GM21526 (cell line): ENCODE measurements around the gene PP2D1.
"Not testable (repeated sequence)": the region's sequence is repeated elsewhere in the genome, so short reads cannot be mapped to it uniquely, and the experiment has no call there.

Experiments used
- ATAC-seq: cut with Tn5 transposase; IDR thresholded peaks from one replicate; pipeline ENCODE4 v1.9.1; 2021; ENCODE audit warnings: moderate library complexity; ENCODE audit not compliant: unreplicated experiment, low FRiP score

The PP2D1 gene

GRCh38 chr3:20041197-20041780, 29.2 kb upstream of the PP2D1 start:
- ATAC-seq, result peak; percentile 51

DNA sequence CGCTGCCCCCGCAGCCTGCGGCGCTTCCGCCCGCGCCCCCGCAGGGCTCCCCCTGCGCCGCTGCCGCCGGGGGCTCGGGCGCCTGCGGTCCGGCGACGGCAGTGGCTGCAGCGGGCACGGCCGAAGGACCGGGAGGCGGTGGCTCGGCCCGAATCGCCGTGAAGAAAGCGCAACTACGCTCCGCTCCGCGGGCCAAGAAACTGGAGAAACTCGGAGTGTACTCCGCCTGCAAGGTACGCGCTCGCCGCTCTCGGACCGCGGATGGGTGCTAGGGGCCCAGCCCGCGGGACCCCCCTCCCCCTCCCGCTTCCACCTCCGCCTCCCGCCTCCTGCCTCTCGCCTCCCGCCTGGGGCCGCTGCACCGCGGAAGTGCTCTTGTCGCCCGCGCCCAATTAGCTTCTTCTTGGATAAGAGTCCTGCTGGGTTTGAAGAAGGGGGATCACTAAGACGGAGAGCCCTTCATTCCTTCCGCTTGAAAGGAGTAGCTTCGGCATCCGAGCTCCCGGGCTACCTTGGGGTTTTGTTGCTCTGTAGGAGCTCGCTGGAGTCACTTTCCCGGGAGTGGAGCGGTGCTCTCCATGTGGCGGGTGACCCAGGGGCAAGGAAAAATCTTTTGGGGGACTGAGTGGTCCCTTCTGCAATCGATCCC, 28.6 kb upstream of the PP2D1 start:
- peak; percentile 40 for ATAC-seq

DNA sequence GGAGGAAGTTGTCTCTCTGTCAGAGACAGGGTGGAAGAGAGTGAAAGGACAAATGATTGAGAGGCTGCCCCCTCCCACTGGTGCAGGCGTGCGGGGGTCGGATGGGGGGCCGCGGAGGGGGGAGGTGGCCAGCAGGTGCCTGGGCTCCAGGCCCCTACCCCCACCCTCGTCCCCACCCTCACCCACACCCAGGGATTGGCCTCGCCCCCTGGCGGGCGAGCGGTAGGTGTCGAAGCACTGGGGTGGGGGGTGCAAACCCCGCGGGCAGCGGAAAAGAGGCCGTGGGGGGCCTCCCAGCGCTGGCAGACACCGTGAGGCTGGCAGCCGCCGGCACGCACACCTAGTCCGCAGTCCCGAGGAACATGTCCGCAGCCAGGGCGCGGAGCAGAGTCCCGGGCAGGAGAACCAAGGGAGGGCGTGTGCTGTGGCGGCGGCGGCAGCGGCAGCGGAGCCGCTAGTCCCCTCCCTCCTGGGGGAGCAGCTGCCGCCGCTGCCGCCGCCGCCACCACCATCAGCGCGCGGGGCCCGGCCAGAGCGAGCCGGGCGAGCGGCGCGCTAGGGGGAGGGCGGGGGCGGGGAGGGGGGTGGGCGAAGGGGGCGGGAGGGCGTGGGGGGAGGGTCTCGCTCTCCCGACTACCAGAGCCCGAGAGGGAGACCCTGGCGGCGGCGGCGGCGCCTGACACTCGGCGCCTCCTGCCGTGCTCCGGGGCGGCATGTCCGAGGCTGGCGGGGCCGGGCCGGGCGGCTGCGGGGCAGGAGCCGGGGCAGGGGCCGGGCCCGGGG, 27.9 kb upstream of the PP2D1 start, which contains the start of gene KAT2B:
KAT2B (plus strand) TSS at position 682 of the 783 bp plus-strand sequence; CDS start at position 714, 32 bp downstream.
- peak; percentile 60 for ATAC-seq

DNA sequence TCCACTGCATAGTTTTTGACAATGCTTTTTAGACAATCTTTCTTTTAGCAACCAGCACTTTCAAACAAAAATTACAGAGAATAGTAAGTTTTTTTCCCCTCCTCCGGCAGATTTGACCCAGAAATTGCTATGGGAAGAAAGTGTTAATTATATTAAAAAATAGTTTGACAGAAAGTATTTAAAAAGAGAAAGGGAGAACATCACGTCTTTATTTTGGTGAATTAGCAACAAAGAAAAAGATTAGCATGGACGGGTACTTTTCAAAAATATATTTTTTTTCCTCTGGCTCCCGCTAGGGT, 27.4 kb upstream of the PP2D1 start:
- no peak for ATAC-seq

- ATAC-seq, result no peak
Observed at GRCh38 chr3:20038699-20039465, 26.8 kb upstream of the PP2D1 start.

GRCh38 chr3:20037255-20037996, 25.4 kb upstream of the PP2D1 start:
- ATAC-seq, result no peak

- no peak for ATAC-seq
Observed at GRCh38 chr3:20035019-20035418, 23.0 kb upstream of the PP2D1 start.

DNA sequence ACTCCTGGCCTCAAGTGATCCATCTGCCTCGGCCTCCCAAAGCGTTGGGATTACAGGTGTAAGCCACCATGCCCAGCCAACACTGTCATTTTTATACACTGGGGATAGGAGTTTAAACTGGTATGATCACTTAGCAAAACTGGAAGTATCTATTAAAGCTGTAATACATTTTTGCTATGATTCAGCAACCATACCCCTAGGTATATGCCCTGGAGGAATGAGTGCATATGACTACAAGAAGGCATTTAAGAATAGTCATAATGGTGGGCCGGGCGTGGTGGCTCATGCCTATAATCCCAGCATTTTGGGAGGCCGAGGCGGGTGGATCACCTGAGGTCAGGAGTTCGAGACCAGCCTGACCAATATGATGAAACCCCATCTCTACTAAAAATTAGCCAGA, 19.9 kb upstream of the PP2D1 start:
- ATAC-seq, result not testable (repeated sequence)

- ATAC-seq, result no peak
Observed at GRCh38 chr3:20028905-20029331, 16.9 kb upstream of the PP2D1 start.

DNA sequence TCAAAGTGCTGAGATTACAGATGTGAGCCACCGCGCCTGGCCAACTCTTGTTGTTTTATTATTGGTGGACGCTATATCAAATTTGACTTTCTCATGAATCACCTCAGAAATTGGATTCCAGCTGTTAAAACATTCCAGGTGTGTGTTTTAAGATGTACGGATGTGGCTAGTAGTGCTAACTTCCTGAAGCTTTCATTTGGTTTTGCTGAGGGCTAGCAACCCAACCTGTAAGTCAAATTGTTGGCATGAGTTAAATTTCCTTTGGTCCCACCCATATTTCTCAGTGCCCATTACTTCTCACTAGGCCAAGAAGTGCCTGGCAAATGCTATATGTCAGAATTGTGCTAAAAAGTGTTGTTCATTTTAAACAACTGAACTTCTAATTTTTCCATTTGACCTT, 15.1 kb upstream of the PP2D1 start:
- no peak for ATAC-seq

DNA sequence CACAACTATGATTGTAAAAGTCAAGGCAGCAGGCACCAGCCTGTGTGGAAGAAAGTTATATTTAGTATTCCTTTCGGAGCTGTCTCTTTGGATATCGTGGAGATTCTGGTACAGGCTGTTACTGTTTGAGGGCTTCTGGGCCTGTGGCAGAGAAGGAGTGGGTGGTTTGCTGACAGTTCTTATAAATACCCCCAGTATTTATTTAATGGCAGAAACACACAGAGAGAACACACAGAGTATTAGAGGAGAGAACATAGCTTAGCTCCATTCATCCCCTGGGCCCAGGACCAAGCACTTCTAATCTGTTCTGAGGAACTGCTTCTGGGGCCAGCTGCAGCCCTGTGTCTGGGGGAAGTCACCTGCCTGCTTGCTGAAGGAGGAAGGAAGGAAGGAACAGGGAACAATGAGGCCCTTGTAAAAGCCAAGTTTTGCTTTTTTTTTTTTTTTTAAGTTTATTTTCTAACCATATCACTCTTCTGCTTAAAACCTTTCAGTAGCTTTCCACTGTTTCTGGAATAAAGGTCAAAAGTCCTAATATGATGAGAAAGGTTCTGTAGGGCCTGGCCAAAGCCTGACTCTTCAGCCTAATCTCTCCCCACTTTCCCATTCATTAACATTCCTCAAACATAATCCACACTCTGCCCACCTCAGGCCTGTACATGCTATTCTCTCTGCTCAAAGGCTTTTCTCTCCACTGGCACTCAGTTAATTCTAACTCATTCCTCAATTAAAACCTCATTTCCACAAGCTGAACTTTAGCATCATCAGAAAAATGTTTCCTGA, 11.8 kb upstream of the PP2D1 start:
- no peak for ATAC-seq

DNA sequence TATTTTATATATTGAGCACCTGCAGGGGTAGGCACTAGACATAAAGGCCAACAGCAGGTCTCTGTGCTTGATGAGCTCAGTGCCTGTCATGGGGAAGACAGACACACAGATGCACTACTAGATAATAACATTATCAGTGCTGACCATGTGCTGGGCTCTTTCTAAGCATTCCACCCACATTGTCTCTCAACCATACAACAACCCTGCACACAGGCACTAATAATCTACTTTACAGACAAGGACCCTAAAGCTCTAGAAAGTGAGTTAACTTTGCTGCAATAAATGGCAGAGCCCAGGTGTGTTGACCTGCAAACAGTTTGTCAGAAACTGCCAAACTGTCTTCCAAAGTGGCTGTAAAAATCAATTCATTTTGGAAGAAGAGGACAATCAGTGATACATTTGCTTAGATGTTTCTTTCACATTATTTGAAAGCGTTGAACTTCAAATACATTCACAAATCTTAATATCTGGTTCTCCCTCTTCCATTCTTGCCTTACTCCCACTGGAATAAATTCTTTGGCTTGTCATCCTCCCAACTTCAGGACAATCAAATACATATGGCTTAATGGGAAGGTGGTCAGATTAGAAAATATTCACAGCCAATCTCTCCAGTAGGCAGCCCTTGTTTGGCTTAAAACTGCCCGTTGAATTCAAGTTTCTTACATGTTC, 11.0 kb upstream of the PP2D1 start:
- ATAC-seq, result no peak

GRCh38 chr3:20016076-20016475, 4.0 kb upstream of the PP2D1 start:
- not testable (repeated sequence) for ATAC-seq

- no peak for ATAC-seq
Observed at GRCh38 chr3:20015525-20015924, 3.5 kb upstream of the PP2D1 start.

- ATAC-seq, result no peak
Observed at GRCh38 chr3:20013396-20013795, 1.3 kb upstream of the PP2D1 start.

DNA sequence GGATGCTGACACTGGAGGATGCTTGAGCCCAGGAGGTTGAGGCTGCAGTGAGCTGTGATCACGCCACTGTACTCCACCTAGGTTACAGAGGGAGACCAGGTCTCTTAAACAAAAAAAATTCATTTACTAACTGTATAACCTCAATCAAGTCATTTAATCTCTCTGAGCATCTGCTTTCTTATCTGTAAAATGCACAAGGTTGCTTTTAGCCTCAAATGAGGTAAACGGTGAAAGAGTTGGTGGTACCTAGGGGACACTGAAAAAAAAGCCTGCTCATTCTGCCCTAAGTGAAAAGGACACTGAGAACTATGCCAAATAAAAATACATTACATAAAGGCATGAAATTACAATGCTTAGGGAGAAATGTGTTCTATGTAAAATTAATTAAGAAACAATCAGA, 3.4 kb downstream of the PP2D1 start:
- no peak for ATAC-seq

DNA sequence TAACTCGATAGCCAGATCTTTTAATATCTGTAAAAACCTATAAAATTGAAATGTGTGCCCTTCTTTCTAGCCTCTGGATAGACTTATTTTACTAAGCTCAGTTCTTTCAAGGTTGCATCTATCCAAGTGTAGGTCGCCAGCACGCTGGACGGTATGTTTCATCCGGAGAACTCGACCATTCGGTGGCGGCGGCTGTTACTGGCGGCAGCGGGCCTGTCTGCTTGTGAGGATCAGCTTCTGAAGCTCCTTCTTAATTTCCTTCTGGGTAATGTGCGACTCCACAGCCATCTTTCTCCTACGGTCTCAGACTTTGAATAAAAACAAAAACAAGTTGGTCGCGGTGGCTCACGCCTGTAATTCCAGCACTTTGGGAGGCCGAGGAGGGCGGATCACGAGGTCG, 4.1 kb downstream of the PP2D1 start:
- ATAC-seq, result no peak

GRCh38 chr3:20001932-20002331, 10.1 kb downstream of the PP2D1 start:
- ATAC-seq, result no peak

DNA sequence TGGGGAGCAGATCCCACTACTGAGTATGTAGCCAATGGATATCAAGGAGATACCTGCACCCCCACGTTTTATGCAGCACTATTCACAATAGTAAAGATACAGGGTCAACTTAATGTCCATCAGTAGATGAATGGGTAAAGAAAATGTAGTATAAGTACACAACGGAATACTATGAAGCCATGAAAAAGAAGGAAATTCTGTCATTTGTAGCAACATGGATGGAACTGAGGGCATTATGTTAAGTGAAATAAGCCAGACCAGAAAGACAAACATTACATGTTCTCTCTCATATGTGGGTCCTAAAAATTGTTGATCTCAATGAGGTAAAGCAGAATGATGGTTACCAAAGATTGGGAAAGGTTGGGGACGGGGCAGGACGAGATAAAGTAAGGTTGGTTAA, 14.6 kb downstream of the PP2D1 start:
- ATAC-seq, result no peak
